ENCODE data around the gene PTPRJ. TPM values are rescaled to one million over a fixed set of nuclear protein-coding genes. Genes with fewer than 3 reads are reported as not detected.

Gene PTPRJ
- total RNA-seq, 3 donors from 2014 or later = 14.6 to 15.7 (median 14.7) TPM

DNA sequence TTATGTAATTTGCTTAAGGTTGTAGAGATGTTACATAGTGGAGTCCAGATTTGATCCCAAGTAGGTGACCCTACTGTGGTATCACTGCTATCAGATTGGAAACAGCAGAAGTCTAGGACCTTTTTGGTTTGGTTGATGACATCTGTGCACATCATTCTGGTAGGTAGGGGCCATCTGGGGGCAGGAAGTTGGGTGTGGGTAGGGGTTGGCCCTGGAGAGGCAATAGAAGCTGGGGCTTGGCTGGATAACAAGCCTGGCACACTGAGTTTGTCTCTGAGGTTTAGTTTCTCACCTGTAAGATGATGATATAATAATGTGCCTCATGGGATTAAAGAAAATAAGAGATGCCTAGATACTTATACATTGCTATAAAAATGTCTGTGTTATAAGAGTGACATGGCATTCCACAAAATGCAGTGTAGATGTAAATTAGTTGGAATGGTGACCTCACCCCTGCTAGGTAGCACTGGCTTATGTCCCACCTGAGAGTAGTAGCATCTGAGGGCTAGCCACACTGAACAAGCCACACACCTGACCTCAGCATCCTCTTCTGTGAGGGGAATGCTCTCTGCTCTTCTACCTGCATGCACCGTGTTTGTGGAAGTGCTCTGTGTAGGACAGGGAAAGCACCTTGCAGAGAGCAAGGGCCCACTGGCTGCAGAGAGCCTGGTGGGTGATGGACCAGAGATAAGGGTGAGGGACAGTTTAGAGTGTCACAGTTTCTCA is 36.9 kb downstream of the PTPRJ start:
- no peak for TF ChIP-seq POLR2AphosphoS5 (IDR thresholded peaks at IDR 0.05)
- TF ChIP-seq POLR2A (IDR thresholded peaks at IDR 0.05) = no peak
- TF ChIP-seq, protein P1, sequence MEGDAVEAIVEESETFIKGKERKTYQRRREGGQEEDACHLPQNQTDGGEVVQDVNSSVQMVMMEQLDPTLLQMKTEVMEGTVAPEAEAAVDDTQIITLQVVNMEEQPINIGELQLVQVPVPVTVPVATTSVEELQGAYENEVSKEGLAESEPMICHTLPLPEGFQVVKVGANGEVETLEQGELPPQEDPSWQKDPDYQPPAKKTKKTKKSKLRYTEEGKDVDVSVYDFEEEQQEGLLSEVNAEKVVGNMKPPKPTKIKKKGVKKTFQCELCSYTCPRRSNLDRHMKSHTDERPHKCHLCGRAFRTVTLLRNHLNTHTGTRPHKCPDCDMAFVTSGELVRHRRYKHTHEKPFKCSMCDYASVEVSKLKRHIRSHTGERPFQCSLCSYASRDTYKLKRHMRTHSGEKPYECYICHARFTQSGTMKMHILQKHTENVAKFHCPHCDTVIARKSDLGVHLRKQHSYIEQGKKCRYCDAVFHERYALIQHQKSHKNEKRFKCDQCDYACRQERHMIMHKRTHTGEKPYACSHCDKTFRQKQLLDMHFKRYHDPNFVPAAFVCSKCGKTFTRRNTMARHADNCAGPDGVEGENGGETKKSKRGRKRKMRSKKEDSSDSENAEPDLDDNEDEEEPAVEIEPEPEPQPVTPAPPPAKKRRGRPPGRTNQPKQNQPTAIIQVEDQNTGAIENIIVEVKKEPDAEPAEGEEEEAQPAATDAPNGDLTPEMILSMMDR (IDR thresholded peaks at IDR 0.05) = no peak
- no peaks in the 10 kb centered on the region for H3K4me1 ChIP-seq

DNA sequence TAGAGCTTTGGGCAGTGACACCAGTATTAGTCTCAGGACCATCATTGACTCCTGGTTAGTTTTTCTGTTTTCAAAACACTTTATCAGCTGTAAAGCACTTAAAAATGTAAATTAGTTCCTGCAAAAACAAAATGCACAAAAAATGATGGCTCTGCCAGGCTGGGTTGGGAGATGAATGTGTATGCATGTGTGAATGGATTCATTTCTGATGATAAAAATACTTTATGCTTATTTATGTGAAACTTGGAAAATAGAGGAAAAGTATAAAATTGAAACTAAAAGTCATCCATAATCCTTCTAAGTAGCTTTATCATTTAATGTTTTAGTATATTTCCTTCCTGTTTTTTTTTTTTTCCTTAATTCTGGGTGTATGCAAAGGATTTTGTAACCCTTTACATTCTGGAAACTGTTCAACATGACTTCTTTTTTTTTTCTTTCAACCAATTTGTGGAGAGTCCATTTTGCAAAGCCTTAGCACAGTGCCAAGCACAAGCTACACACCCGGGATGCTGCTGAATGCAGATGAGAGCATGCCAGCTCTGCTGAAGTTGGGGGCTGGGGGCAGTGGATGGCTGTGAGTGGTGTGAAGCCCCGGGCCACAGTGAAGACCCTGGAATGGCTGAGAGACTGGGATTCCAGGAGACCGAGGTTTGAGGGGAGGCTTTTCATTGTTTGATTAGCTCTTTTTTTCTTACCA is 37.6 kb downstream of the PTPRJ start:
- no peaks in the 10 kb centered on the region for H3K27me3 ChIP-seq
- no peak for DNase-seq (ENCODE audit: low spot score in 2 of 2)
- no peaks in the 10 kb centered on the region for H3K4me1 ChIP-seq
- intact Hi-C loops (cut with DNase I; ENCODE audit: low total_unique reads) = no loop called here
- no peak overlapping the region for H3K27ac ChIP-seq
- TF ChIP-seq POLR2A (IDR thresholded peaks at IDR 0.05) (no peak), POLR2AphosphoS5 (IDR thresholded peaks at IDR 0.05) (no peak)
- TF ChIP-seq, protein P1 (IDR thresholded peaks at IDR 0.05) = no peak
- H3K9me3 ChIP-seq = no peaks in the 10 kb centered on the region
- H3K36me3 ChIP-seq = no peaks in the 10 kb centered on the region
- H3K4me3 ChIP-seq = no peak overlapping the region

More for the DNA sequence above, 36.9 kb downstream of the PTPRJ start:
- no peaks in the 10 kb centered on the region for H3K9me3 ChIP-seq
- no peaks in the 10 kb centered on the region for H3K27me3 ChIP-seq
- no peak overlapping the region for H3K4me3 ChIP-seq
- no peaks in the 10 kb centered on the region for H3K36me3 ChIP-seq
- no peak for DNase-seq (ENCODE audit: low spot score in 2 of 2)
- H3K27ac ChIP-seq = no peak overlapping the region
- intact Hi-C loops (cut with DNase I; ENCODE audit: low total_unique reads) = no loop called here

DNA sequence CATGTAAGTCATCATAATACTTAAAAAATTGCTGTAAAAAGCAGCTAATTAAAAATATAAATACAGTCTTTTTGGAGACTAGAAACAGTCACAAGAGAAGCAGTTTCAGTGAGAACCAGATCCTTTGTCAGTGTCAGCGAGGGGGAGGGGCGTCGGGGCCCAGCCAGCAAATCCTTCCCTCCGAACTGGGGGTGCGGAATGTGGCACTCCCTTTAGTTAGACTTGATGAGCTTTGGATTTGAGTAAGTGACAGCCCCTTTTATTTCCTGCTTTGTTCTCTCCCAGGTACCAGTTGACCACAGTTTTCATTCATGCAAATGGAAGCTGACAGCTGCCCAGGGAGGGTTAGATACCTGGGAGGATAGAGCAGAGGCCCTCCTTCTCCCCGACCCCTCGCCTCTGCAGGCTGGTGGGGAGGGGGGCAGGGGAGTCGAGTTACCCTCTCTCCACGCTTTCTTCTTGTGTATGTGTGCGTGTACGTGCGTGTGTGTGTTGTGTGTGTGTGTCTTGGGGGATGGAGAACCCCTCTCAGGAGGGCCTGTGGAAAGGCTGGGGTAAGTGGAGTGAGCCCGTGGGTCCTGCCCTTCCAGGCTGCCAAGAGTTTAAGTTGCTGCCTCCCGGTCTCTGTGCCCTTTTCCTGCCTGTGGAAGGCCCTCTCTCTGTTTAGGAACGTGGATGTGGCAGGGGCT is 38.3 kb downstream of the PTPRJ start:
- Histone ChIP-seq H3K4me3 (no peak overlapping the region), H3K27ac (no peak overlapping the region), H3K4me1 (no peaks in the 10 kb centered on the region), H3K27me3 (no peaks in the 10 kb centered on the region), H3K36me3 (no peaks in the 10 kb centered on the region), H3K9me3 (no peaks in the 10 kb centered on the region)
- intact Hi-C loops (cut with DNase I; ENCODE audit: low total_unique reads) = no loop called here
- no peak for DNase-seq (ENCODE audit: low spot score in 2 of 2)
- TF ChIP-seq POLR2A (IDR thresholded peaks at IDR 0.05) (no peak), POLR2AphosphoS5 (IDR thresholded peaks at IDR 0.05) (no peak)
- TF ChIP-seq, protein P1 (IDR thresholded peaks at IDR 0.05) = no peak

DNA sequence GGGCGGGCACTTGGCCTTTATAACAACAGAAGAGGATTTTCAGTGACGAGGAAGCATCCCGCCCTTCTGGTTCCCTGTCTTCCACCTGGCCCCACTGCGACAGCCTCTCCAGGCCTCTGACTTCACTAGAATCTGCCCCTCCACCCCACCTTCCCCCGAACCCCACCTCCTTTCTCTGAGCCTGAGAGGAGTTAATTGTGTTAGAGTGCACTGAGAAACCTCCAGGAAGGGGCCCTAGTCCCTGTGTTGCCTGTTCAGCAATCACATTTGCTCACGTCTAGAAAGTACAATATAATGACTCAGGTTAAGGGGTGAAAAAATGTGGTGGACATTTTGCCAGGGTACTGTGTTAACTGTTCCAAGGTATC is 38.8 kb downstream of the PTPRJ start:
- intact Hi-C loops (cut with DNase I; ENCODE audit: low total_unique reads) = no loop called here
- Histone ChIP-seq H3K9me3 (no peaks in the 10 kb centered on the region), H3K4me3 (no peak overlapping the region), H3K27ac (no peak overlapping the region), H3K36me3 (no peaks in the 10 kb centered on the region), H3K27me3 (no peaks in the 10 kb centered on the region), H3K4me1 (no peaks in the 10 kb centered on the region)
- TF ChIP-seq, protein P1 (IDR thresholded peaks at IDR 0.05) = no peak
- TF ChIP-seq POLR2A (IDR thresholded peaks at IDR 0.05) = no peak
- TF ChIP-seq POLR2AphosphoS5 (IDR thresholded peaks at IDR 0.05) = no peak
- DNase-seq (ENCODE audit: low spot score in 2 of 2) = no peak

DNA sequence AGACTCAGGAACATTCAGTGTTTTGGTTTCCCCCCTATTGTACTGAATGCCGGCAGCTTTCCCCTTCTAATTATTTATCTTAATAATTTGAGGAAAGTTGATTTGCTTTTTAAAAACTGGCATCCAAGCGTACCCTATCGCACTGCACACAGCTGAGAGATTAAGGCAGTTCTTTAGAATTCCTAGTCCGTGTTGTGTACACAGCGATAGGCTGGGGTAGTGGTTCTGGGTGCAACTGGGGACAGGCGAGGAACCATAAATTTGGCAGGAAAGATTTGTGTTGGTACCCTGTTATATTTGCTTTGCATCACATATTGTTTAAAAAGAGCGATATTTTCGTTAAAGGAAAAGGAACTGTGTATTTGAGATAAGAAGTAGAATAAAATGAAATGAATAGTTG is 39.2 kb downstream of the PTPRJ start:
- Histone ChIP-seq H3K27me3 (no peaks in the 10 kb centered on the region), H3K27ac (no peak overlapping the region), H3K4me3 (no peak overlapping the region), H3K9me3 (no peaks in the 10 kb centered on the region), H3K36me3 (no peaks in the 10 kb centered on the region), H3K4me1 (no peaks in the 10 kb centered on the region)
- no peak for TF ChIP-seq POLR2A (IDR thresholded peaks at IDR 0.05)
- no peak for TF ChIP-seq POLR2AphosphoS5 (IDR thresholded peaks at IDR 0.05)
- DNase-seq (ENCODE audit: low spot score in 2 of 2) = no peak
- intact Hi-C loops (cut with DNase I; ENCODE audit: low total_unique reads) = no loop called here

All from breast epithelium (tissue), 4 donors.